GM19043 (cell line): ENCODE results near the gene THSD8.
A peak's percentile ranks its signal among the peaks of the same experiment; 100 is the strongest.

Source experiments
- ATAC-seq: cut with Tn5 transposase; IDR thresholded peaks from one replicate; pipeline ENCODE4 v1.9.1; 2021; ENCODE audit warnings: low read depth; ENCODE audit not compliant: unreplicated experiment

The THSD8 gene

DNA sequence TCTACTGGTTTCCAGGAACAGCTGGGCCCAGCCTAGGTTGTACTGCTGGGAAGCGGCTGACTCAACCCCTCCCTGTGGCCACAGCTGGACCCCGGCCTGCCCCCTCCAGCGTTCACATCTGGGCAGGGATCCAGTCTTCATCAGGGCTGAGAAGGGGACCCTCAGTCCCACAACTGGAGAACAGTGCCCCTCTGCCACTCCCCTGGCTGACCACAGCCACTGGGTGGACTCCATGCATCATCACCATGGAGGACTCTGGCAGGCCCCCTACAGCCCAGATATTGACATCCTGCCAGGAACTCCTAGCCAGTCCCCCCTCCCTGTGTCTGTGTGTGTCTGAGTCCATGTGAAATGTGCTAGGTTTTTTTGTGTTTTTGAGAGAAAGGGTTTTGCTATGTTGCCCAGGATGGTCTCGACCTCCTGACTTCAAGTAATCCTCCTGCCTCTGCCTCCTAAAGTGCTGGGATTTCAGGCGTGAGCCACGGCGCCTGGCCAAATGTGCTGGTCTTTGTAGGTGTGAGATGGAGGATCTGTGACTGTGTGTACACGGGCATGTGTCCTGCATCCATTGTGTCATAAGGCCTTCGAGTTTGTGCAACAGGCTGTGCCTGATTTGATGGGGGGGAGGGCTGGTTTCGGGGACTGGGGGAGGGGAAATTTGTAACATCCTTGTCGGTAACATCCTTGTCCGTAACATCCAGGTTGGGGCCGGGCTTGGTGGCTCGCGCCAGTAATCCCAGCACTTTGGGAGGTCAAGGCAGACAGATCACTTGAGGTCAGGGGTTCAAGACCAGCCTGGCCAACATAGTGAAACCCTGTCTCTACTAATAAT lies 22.5 kb upstream of the THSD8 start:
- no peak for ATAC-seq

DNA sequence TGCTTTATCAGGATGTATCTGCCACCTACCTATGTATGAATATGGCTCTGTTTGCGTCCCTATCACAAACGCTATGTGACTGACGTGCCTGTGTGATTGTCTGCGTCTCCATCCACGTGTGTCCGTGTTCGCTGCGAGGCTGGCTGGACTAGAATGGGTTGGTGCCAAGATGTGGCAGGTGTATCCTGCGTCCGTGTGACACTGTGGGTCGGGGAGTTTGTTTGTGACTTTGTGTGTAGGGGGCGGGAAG lies 19.8 kb upstream of the THSD8 start:
- no peak for ATAC-seq

DNA sequence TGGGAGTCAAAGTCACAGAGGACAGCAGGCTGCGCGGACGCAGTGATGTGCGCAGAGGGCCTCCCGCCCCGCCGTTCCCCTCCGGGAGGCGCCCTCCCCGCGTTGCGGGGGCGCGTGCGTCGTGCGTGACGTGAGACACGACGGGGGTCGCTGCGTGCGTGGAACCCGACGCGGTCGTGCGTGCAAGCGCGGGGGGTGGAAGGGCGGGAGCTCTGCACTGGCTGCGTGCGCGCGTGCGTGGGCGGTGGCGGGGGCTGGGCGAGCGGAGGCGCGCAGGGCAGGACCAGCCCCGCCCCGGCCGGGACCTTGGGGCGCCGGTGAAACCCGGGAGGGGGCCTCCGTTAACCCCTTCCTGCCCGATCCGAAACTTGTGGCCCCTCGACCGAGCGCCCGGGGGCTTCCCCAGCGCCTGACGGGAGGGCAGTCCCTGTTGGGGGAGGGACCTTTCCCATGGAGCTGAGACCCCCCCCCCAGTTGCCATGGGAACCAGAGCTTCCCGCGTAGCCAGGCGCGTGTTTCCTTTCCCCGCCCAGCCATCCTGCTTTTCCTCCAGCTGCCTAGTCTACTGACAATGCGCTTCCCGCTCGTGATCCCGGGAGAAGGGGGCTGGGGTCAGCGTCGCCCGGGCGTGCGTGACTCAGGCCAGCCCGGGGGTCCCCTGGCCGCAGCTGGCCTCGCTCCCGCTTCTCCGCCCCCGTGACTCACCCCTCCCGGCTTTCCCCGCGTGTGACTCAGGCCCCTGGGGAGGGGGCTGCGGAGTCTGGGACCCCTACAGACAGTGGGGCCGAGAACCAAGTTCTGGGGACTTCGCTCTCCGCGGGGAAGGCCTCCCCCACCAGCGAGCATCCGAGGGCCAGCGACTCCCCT lies 19.2 kb upstream of the THSD8 start:
- no peak for ATAC-seq

DNA sequence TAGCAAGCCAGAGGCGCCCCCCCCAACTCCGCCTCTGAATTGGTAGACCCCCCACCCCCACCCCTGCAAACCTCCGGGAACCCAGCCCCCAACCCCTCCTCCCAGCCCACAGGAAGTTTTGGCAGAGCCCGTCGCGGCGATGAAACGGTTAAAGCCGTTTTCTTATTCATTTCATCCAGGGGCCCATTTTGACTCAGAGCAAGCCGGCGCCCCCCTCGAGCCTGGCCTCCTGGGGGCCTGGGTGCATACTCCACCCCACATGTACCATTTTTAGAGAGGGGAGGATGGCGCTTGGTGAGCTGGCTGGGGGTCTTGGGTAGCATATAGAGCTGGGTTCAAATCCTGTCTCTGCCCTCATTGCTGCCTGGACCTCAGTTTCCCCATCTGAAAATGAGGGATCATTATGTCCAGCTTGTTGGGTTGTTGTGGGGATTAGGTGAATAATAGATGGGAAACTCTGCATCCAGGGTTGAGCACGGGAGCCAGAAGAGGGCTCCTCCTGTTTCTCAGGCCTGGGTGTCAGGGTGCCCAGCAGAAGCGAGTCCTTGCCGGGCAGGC lies 18.5 kb upstream of the THSD8 start:
- no peak for ATAC-seq

DNA sequence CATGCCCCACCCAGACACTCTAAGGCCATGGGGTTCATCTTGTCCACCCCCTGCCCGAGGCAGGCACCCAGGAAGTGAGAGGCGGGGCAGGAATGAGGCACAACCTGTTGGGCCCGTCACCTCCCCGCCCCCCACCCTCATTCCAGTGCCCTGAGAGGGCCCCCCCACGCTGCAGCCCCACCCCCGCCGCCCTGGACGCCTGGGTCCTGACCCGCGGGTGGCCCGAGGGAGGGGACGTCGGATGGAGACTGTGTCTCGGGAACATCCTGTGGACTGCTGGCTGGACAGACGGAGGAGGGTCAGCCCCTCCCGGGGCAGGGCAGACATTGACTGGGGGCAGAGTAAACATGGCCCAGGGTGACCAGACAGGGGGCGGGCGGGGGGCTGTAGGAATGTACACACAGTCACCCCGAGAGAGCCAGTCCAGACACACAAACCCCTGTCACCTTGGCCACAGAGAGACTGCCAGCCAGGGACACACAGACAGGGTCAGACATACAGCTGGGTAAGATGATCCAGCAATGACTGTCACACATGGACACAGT lies 17.9 kb upstream of the THSD8 start:
- no peak for ATAC-seq

DNA sequence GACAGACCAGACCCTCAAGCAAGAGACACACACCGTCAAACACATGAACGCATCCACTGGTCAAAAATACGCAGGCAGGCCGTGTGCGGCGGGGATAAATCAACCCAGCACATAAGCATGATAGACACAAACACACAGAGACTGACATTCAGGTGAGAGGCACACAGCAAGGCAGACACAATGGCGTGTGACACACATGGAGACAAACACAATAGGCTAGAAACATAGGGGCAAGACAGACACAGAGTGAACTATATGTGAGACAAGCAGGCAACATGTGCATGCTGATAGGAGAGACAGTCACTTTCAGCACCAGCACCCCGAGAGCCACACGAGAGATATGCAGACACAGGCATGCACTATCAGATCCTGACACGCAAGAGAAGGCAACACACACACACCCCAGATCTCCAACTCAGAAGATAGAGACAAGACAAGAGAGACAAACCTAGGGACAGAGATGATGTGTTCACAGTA lies 17.4 kb upstream of the THSD8 start:
- ATAC-seq: no peak

DNA sequence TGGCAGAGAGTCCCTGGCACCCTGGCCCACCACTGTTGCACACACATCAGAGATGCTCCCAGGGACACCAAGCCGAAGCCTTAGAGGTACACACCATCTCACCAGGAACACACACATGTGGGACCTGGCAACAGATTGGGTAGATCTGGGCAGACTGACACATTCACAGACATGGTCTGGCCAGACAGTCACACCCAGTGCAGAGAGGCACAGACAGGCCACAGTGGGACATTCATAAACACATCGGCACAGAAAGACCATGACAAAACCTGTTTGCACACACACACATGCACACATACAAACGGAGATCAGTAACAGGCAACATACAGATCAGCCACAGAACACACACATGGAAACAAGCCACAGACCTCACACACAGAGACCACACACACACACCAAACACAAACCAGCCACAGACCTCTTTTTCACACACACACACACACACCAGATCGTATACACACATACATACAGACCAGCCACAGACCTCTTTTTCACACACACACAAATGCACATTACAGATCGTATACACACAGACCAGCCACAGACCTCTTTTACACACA lies 16.9 kb upstream of the THSD8 start:
- ATAC-seq: no peak

DNA sequence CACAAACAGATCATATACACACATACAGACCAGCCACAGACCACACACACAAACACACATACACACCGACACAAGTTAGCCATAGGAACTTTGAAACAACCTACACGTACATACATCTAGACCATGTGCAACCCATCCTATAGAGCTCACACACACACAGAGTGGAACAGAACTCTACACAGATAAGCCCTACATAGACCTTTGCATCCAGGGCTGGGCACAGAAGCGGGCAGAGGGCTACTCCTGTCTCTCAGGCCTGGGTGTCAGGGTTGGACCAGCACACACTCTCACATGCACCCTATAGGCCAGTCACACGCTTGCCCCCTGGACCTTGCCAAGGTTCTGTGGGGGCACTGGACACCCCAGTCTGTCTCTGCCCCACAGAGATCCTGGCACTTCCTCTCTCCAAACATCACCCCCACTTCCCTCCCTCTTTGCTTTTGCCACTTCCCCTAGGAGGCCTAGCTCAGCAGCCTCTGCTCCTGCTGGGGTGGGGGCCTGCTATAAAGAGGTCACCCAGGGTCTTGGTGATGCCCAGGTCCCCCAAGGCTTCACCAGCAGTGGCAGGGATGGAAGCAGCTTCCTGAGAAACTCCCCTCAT lies 16.3 kb upstream of the THSD8 start:
- no peak for ATAC-seq

DNA sequence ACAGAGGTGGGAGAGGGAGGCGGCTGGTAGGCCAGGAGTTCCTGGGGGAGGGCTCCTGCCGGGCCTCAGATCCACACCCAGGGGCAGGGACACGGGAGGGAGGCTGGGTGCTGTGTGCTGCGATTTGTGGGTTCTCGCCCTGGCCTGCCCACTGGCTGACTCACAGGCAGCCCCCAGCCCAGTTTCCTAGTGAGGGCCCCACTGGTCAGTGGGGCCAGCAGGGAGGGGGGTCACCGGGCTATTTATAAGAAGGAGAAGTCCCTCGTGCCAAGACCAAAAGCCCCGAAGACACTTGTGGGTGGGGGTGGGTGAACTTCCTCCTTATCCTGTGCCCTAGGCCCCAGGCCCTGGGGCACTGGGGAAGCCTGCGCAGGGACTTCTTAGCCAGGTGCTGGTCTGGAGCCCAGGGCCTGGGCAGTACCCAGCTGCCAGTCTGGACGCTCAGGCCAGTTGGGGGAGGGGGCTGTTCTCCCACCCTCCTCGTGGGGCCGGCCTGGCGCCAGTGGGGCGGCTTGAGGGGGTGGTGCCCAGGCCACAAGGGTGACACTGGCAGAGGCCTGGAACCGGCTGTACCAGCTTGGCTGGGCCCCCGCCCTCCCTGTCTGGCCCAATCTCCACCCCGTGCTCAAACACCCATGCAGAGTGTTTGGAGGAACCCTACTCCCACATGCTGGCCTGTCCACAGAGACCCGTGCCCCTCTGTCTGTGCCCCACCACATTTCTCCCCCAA lies 15.6 kb upstream of the THSD8 start:
- no peak for ATAC-seq

DNA sequence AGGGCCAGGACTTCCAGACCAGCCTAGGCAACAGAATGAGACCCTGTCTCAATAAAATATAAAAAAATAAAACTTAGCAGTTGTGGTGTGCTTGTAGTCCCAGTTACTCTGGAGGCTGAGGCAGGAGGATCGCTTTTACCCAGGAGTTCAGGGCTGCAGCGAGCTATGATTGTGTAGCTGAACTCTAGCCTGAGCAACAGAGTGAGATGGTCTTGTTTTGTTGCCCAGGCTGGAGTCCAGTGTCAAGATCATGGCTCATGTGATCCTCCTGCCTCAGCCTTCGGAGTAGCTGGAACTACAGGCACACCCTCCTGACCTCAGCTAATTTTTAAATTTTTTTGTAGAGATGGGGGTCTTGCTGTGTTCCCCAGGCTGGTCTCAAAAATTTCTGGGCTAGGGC lies 14.9 kb upstream of the THSD8 start:
- no peak for ATAC-seq

DNA sequence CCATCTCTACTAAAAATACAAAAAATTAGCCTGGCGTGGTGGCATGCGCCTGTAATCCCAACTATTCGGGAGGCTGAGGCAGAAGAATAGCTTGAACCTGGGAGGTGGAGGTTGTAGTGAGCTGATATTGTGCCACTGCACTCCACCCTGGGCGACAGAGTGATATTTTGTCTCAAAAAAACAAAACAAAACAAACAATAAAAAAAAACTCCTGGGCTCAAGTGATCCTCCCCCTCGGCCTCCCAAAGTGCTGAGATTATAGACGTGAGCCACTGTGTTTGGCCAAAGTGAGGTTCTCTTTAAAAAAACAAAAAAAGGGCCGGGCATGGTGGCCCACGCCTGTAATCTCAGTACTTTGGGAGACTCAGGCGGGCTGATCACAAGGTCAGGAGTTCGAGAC lies 14.4 kb upstream of the THSD8 start:
- ATAC-seq: no peak

DNA sequence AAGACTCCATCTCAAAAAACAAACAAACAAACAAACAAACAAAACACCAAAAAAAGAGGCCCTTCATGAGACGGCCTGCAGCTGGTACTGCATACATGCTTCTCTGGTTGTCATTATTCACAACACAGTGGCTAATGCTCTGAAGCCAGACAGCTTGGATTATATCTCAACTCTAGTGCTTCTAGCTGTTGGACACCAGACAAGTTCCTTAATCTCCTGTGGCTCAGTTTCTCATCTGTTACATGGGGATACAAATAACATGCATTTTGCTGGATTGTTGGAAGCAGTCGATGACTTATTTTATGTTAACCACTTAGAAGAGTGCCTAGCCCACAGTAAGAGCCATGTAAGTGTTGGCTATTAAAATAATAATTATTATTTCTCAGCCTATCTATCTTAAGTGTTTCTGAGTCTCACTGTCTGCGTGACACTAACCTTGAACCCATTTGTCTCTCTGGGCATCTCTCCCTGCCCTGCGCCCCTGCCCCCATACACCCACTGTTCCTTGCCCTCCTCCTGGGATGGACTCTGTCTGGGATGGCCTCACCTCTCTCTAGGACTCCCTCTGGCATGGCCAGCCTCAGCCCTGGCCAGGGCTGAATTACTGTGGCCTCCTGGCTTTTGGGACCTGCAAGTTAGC lies 13.7 kb upstream of the THSD8 start:
- no peak for ATAC-seq

DNA sequence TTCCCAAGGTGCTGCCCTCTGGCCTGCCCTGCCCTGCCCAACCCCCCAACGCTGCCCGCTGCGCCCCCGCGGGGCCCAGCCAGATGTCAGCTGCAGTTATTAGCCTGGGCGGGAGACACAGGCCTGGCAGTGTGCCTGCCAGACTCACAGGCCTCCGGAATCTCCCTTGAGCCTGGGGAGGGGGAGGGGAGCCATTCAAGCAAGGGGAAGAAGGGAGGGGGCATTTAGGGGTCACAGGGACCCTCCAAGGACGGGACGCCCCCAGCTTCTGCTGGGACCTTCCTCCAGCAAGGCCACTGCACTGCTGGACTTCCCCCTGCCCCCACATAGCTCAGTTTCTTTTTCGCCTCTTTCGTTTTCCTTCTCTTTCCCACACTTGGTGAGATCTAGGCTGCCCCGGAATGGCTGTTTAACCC lies 13.2 kb upstream of the THSD8 start:
- ATAC-seq: no peak

DNA sequence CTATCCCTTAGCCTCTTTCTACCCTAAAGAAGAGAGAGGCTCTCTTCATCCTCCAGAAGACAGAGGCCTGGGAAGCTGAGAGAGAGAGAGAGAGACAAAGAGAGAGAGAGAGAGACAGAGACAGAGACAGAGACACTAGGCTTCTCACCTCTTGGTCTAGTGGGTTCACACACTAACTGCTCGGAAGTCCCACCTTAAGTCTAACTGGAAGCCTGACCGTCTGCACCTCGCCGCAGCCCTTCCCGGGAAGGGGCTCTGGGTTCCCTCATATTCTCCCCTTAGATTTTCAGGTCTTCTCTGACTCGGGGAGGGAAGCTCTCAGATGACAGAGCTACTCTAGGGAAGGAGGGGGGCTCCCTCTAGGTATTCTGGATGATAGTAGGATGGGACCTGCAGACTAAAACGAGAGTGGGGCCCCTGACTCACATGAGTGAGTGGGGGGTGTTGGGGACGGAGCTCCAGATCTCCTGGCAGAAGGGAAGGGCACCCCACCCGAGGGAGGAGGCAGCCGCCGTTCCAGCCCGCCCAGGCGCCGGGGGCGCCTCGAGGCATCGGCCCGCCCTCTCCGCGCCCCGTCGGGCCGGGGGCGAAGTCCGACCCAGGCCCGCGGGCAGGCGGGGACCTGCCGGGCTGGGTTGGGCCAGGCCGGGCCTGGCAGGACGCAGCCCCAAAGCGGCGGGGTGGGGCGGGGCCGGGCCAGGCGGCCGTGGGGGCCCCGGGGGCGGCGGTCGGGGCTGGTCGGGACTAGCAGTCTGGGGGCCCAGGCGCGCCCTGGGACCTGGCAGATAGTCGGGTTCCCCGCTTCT lies 12.6 kb upstream of the THSD8 start:
- ATAC-seq: peak; percentile 1

DNA sequence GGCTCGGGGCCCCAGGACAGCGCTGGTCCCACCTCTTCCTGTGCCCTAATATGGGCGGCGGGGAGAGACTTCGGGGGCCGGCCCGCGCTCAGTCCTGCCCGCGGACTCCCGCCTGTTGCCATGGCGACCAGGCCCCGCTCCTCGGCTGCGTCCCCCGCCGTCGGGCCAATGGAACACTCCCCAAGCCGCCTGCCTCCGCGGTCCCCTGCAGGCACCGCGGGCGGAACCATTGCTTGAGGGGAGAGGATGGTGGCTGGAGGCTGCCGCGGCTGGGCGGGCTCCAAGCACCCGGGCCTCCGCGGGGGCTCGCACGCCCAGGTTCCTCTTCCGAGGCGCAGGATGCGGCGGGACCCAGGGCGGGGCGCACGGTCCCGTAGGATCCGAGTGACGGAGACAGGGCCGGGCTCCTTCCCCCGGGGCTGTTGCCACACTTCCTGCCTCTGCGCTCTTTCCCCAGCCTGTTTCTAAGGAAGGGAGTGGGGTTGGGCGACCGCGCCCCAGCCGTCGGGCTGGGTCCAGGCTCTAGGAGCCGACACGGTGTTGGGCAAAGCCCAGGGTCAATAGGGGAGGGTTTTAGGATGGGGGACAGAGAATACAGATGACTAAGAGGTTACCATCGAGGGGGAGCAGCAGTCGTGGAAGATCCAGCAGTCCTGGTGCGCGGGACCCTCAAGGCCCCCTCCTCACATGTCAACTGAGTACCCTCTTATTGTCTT lies 11.8 kb upstream of the THSD8 start:
- ATAC-seq: peak; percentile 44

DNA sequence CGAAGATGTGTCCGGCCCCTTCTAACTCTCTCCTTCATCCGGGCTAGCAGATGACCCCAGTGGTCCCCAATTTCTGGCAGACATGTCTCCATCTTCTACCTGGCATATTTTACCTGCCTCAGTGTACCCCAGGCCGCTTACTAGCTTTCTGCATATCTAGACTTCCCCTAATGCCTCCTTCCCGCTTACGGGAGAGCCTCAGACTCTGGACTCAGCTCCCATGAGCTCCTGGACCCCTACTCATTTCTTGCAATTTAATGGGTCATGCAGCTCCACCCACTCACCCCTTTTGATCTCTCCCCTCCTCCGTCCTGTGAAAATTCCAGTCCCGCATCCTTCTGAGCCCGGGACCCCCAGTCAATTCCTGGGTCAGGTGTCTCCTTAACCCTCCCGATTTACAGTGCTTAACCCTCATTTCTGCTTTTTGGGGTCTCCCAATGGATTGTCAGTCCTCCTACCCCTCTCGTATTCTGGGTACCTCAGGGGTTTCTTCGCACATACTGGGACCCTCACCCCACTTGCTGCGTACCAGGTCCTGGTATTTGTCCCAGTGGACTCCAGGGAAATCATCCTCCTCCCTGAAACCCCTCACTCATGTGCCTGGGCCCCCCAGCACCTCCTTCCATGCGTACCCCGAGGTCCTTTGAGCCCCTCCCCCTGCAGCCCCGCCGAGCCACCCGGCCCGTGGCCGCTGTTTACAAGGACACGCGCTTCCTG lies 11.1 kb upstream of the THSD8 start:
- no peak for ATAC-seq

DNA sequence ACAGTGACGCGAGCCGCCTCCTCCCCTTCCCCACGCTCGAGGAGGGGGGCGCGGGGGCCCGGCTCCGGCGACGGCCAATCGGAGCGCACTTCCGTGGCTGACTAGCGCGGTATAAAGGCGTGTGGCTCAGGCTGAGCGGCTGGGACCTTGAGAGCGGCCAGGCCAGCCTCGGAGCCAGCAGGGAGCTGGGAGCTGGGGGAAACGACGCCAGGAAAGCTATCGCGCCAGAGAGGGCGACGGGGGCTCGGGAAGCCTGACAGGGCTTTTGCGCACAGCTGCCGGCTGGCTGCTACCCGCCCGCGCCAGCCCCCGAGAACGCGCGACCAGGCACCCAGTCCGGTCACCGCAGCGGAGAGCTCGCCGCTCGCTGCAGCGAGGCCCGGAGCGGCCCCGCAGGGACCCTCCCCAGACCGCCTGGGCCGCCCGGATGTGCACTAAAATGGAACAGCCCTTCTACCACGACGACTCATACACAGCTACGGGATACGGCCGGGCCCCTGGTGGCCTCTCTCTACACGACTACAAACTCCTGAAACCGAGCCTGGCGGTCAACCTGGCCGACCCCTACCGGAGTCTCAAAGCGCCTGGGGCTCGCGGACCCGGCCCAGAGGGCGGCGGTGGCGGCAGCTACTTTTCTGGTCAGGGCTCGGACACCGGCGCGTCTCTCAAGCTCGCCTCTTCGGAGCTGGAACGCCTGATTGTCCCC lies 10.4 kb upstream of the THSD8 start, which contains the start of gene JUNB:
JUNB (plus strand) TSS at position 142 of the 706 bp plus-strand sequence; CDS start at position 428, 286 bp downstream.
- no peak for ATAC-seq
